CD4-positive, alpha-beta T cell (primary cell): ENCODE results near the gene CSTB. TPM values are rescaled to one million over a fixed set of nuclear protein-coding genes. Genes with fewer than 3 reads are reported as not detected.

Experiments used
- ATAC-seq: fragments of 200-7000 bp; cut with Tn5 transposase; one replicate; pipeline ENCODE4 v1.10.0; 2022; ENCODE audit warnings: mild to moderate bottlenecking; ENCODE audit not compliant: poor library complexity
- CTCF ChIA-PET: fragments of 350-600 bp; sonication (Branson Sonifier 250); formaldehyde crosslinking; loops from one replicate; lab custom pipeline; 2021; ENCODE audit warnings: antibody characterized with exemption, inconsistent platforms; lab: Charles Lee
- POLR2A ChIA-PET: fragments of 350-600 bp; sonication (Branson Sonifier 250); formaldehyde crosslinking; loops from one replicate; lab custom pipeline; 2021; ENCODE audit warnings: antibody characterized with exemption, inconsistent platforms; lab: Charles Lee
- DNase-seq, 14 experiments: peaks; one replicate each; pipeline ENCODE4 v3.0.0-alpha.2; 2013 to 2020; ENCODE audit warnings: mixed read lengths in 2 of 14
- H3K27ac ChIP-seq, 2 donors: one replicate each; pipeline versions ENCODE4 v1.5.1 to v1.7.0; 2013; ENCODE audit warnings: low read length in 2 of 2, low read depth in 1 of 2, mild to moderate bottlenecking in 1 of 2
- H3K27me3 ChIP-seq, 2 experiments: 1 replicate in 1 of 2; 2 replicates in 1 of 2; pipeline versions ENCODE4 v1.6.1 to v1.7.0; 2013; ENCODE audit warnings: low read length in 2 of 2, control low read depth in 1 of 2, mild to moderate bottlenecking in 1 of 2, moderate library complexity in 1 of 2; ENCODE audit not compliant: insufficient read depth in 2 of 2, control insufficient read depth in 1 of 2
- H3K36me3 ChIP-seq: one replicate; pipeline ENCODE4 v1.6.1; 2013; ENCODE audit warnings: low read length, control low read depth; ENCODE audit not compliant: insufficient read depth
- H3K4me1 ChIP-seq: one replicate; pipeline ENCODE4 v1.6.1; 2013; ENCODE audit warnings: low read length, control low read depth; ENCODE audit not compliant: insufficient read depth
- H3K4me3 ChIP-seq: one replicate; pipeline ENCODE4 v1.5.1; 2013; ENCODE audit warnings: mild to moderate bottlenecking, low read length, moderate library complexity
- H3K9me3 ChIP-seq, 2 experiments: 1 replicate in 1 of 2; 2 replicates in 1 of 2; pipeline versions ENCODE4 v1.6.1 to v1.7.0; 2013; ENCODE audit warnings: low read length in 2 of 2, mild to moderate bottlenecking in 2 of 2, control low read depth in 1 of 2, moderate library complexity in 1 of 2; ENCODE audit not compliant: control insufficient read depth in 1 of 2, insufficient read depth in 1 of 2
- H3K27ac Mint-ChIP-seq: one replicate; pipeline ENCODE4 v1.8.0; 2020; ENCODE audit warnings: mixed read lengths
- H3K27me3 Mint-ChIP-seq: one replicate; pipeline ENCODE4 v1.8.0; 2021; ENCODE audit warnings: mixed read lengths
- H3K36me3 Mint-ChIP-seq: one replicate; pipeline ENCODE4 v1.8.0; 2021; ENCODE audit warnings: low read depth, mixed read lengths
- H3K4me1 Mint-ChIP-seq: one replicate; pipeline ENCODE4 v1.8.0; 2021; ENCODE audit warnings: low read depth, mixed read lengths
- H3K4me3 Mint-ChIP-seq: one replicate; pipeline ENCODE4 v1.8.0; 2020; ENCODE audit warnings: mild to moderate bottlenecking, mixed read lengths
- H3K9me3 Mint-ChIP-seq: one replicate; pipeline ENCODE4 v1.8.0; 2020; ENCODE audit warnings: mixed read lengths
- intact Hi-C, 2 experiments: fragments of 100-400 bp; cut with DNase I in 1 of 2; cut with micrococcal nuclease in 1 of 2; formaldehyde crosslinking; loops; one replicate each; pipeline versions ENCODE4 v1.15.1 to v1.9.0; 2023 to 2025; cut with DNase I, micrococcal nuclease
- total RNA-seq, 174 experiments: library from RNA in 2 of 174; stranded (reverse) in 2 of 174; gene quantifications; one replicate each; pipeline ENCODE4 v1.2.3 and lab custom pipeline; 2021 to 2026
- TF ChIP-seq, protein P1 (sequence below): fragments of 200-600 bp; IDR thresholded peaks from one replicate; pipeline ENCODE4 v1.8.0; 2022; ENCODE audit warnings: antibody characterized with exemption, mild to moderate bottlenecking

Gene CSTB
- total RNA-seq, 2 experiments from 2014 or later: 13.4 to 14.5 TPM

DNA sequence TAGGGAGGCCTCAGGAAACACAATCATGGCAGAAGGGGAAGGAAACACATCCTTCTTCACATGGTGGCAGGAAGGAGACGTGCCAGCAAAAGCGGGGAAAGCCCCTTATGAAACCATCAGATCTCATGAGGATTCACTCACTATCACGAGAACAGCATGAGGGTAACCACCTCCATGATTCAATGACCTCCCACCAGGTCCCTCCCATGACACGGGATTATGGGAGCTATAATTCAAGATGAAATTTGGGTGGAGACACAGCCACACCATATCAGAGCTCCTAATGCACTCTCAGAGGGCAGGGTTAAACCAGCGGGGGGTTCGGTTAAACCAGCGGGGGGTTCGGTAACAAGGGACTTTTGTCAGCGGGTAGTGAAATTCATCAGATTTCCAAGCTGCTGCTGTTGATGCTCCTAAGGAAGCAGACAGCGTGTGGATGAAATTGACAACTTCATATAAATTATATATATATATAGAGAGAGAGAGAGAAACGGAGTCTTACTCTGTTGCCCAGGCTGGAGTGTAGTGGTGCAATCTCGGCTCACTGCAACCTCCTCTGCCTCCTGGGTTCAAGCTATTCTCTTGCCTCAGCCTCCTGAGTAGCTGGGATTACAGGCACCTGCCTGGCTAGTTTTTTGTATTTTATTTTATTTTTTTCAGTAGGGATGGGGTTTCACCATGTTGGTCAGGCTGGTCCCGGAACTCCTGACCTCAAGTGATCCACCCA lies 4.2 kb downstream of the CSTB start:
- no peak for ATAC-seq
- Mint-ChIP-seq H3K36me3 (peaks cover 27% of the 10 kb centered on the region), H3K4me1 (peaks cover 24% of the 10 kb centered on the region), H3K27me3 (no peaks in the 10 kb centered on the region), H3K9me3 (no peaks in the 10 kb centered on the region), H3K4me3 (no peak overlapping the region), H3K27ac (no peak overlapping the region)
- H3K36me3 ChIP-seq: peaks cover 23% of the 10 kb centered on the region
- POLR2A ChIA-PET: no interaction called here
- CTCF ChIA-PET: interaction anchor here (1.7 kb wide), 1 partner anchor 17 kb away, joined by 7 read pairs; the partner anchor contains the start of gene RRP1
- H3K27me3 ChIP-seq: no peaks in the 10 kb centered on the region
- H3K4me1 ChIP-seq: peaks cover 22% of the 10 kb centered on the region
- peak in 2 of 14 experiments; percentile 48 to 66 for DNase-seq
- H3K9me3 ChIP-seq: no peaks in the 10 kb centered on the region
- intact Hi-C loops: no loop called here
- H3K4me3 ChIP-seq: no peak overlapping the region
- no peak overlapping the region for H3K27ac ChIP-seq
- TF ChIP-seq, protein P1, sequence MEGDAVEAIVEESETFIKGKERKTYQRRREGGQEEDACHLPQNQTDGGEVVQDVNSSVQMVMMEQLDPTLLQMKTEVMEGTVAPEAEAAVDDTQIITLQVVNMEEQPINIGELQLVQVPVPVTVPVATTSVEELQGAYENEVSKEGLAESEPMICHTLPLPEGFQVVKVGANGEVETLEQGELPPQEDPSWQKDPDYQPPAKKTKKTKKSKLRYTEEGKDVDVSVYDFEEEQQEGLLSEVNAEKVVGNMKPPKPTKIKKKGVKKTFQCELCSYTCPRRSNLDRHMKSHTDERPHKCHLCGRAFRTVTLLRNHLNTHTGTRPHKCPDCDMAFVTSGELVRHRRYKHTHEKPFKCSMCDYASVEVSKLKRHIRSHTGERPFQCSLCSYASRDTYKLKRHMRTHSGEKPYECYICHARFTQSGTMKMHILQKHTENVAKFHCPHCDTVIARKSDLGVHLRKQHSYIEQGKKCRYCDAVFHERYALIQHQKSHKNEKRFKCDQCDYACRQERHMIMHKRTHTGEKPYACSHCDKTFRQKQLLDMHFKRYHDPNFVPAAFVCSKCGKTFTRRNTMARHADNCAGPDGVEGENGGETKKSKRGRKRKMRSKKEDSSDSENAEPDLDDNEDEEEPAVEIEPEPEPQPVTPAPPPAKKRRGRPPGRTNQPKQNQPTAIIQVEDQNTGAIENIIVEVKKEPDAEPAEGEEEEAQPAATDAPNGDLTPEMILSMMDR: no peak

DNA sequence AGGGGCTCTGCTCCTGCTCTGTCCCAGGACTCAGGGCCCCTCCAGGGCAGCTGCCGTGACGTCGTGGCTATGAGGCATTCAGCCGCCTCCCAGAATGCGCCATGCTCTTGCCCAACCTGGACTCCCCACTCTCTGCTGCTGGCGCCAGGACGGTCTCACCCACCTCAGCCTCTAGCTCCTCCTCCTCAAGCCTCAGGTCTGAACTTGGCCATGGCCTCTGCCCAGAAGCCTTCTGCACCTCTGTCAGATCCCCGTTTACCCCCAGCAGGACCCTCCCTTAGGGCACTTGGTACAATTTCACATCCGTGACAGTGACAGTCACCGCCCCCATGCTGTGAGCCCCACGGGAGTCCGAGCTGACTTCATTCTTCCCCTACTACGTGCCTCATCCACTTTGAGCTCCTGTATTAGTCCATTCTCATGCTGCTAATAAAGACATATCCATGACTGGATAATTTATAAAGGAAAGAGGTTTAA lies 4.9 kb downstream of the CSTB start:
- intact Hi-C loops: no loop called here
- H3K4me3 Mint-ChIP-seq: no peak overlapping the region
- H3K27me3 Mint-ChIP-seq: no peaks in the 10 kb centered on the region
- Histone ChIP-seq H3K9me3 (no peaks in the 10 kb centered on the region), H3K27me3 (no peaks in the 10 kb centered on the region), H3K4me1 (peaks cover 22% of the 10 kb centered on the region), H3K27ac (no peak overlapping the region), H3K4me3 (no peak overlapping the region), H3K36me3 (peaks cover 23% of the 10 kb centered on the region)
- DNase-seq: no peak
- CTCF ChIA-PET: no interaction called here
- TF ChIP-seq, protein P1: no peak
- no peak overlapping the region for H3K27ac Mint-ChIP-seq
- H3K9me3 Mint-ChIP-seq: no peaks in the 10 kb centered on the region
- no peak for ATAC-seq
- peaks cover 24% of the 10 kb centered on the region for H3K4me1 Mint-ChIP-seq
- POLR2A ChIA-PET: no interaction called here
- peaks cover 27% of the 10 kb centered on the region for H3K36me3 Mint-ChIP-seq

DNA sequence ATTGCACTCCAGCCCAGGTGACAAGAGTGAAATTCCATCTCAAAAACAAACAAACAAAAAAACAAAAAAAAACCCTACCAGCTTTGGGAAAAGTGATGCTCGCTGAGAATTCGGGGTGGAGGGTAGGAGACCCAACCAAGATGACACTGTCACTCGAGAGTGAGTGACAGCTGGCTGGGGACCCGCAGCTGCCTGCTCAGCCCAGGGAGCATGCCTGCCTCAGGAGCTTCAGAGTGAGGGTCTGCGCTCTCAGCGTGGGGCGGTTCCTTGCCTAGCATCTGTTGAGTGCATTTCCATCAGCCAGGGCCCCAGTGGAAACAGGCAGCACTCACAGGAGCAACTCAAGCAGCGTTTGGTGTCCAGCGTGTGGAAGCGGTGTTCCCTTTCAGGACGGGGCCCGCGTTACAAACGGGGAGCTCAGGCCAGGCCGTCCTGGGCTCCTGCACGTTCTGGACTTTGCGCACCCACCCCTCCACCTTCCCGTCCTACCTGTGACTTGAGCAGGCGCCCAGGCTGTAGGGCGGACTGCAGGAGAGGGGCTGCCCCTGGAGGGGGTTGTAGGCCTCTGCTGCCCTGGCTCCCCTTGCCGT lies 5.9 kb downstream of the CSTB start:
- H3K27me3 Mint-ChIP-seq: no peaks in the 10 kb centered on the region
- no peak overlapping the region for H3K27ac Mint-ChIP-seq
- DNase-seq (no peak), ATAC-seq (no peak)
- Histone ChIP-seq H3K27me3 (no peaks in the 10 kb centered on the region), H3K4me1 (peaks cover 16% of the 10 kb centered on the region), H3K36me3 (peaks cover 23% of the 10 kb centered on the region), H3K27ac (no peak overlapping the region), H3K9me3 (no peaks in the 10 kb centered on the region), H3K4me3 (no peak overlapping the region)
- ChIA-PET POLR2A (no interaction called here), CTCF (no interaction called here)
- H3K36me3 Mint-ChIP-seq: peaks cover 27% of the 10 kb centered on the region
- intact Hi-C loops: no loop called here
- H3K9me3 Mint-ChIP-seq: no peaks in the 10 kb centered on the region
- TF ChIP-seq, protein P1: no peak
- H3K4me1 Mint-ChIP-seq: peaks cover 18% of the 10 kb centered on the region
- H3K4me3 Mint-ChIP-seq: no peak overlapping the region
